HCT116 (cell line): ENCODE results near the gene SH3D19. TPM values are rescaled to one million over a fixed set of nuclear protein-coding genes. Genes with fewer than 3 reads are reported as not detected.

Experiments used
- ATAC-seq: fragments of 200-7000 bp; cut with Tn5 transposase; 2 replicates; pipeline ENCODE4 v1.9.1; 2020; ENCODE audit warnings: mild to moderate bottlenecking, moderate library complexity
- BruUV-seq: library from RNA; stranded (reverse); fragments of 400-500 nt; replicated peaks from 2 replicates; lab custom pipeline; 2021; lab: Mats Ljungman, UMichigan
- CTCF ChIA-PET: fragments of 300-600 bp; sonication (Branson Sonifier 250); formaldehyde crosslinking; loops from one replicate; lab custom pipeline; 2021; ENCODE audit warnings: antibody characterized with exemption; lab: Charles Lee
- POLR2A ChIA-PET: fragments of 300-600, 350-600 bp; sonication (Branson Sonifier 250); formaldehyde crosslinking; loops from one replicate; lab custom pipeline; 2021; ENCODE audit warnings: antibody characterized with exemption; lab: Charles Lee
- RAD21 ChIA-PET, 2 experiments: fragments of 300-600 bp; sonication (Branson Sonifier 250); formaldehyde crosslinking; loops; one replicate each; lab custom pipeline; 2023; ENCODE audit warnings: low total read pairs in 2 of 2; ENCODE audit not compliant: uncharacterized antibody in 2 of 2, unreplicated experiment in 2 of 2, low non-redundant PET in 1 of 2; lab: Charles Lee
- DNase-seq: peaks from one replicate; pipeline ENCODE4 v3.0.0-alpha.2; 2010; ENCODE audit warnings: low read depth, low spot score
- H2AFZ ChIP-seq: fragments of 200-600 bp; shearing (Covaris generic), sonication (generic); 2 replicates; pipeline ENCODE4 v1.6.1; 2017; ENCODE audit warnings: low read depth, mixed run types, mixed read lengths, antibody characterized with exemption, low read length; ENCODE audit not compliant: poor library complexity, severe bottlenecking
- H3K27ac ChIP-seq: 2 replicates; pipeline ENCODE4 v1.5.1; 2012; ENCODE audit warnings: low read depth, low read length
- H3K27me3 ChIP-seq: fragments of 200-600 bp; sonication (generic); 2 replicates; pipeline ENCODE4 v1.6.1; 2016; ENCODE audit warnings: mixed run types, low read length, mixed read lengths; ENCODE audit not compliant: insufficient read depth
- H3K36me3 ChIP-seq, 2 experiments: fragments of 200-500 bp in 1 of 2; fragments of 200-600 bp in 1 of 2; sonication (Bioruptor generic) in 1 of 2; sonication (generic) in 1 of 2; 2 replicates each; pipeline versions ENCODE4 v1.5.1 to v1.6.1; 2014 to 2016; ENCODE audit warnings: low read length in 2 of 2, inconsistent platforms in 1 of 2, mixed read lengths in 1 of 2, mixed run types in 1 of 2; ENCODE audit not compliant: insufficient read depth in 2 of 2, control insufficient read depth in 1 of 2
- H3K4me1 ChIP-seq, 2 experiments: fragments of 200-600 bp in 1 of 2; sonication (generic) in 1 of 2; 2 replicates each; pipeline versions ENCODE4 v1.5.1 to v1.6.1; 2012 to 2017; ENCODE audit warnings: low read length in 2 of 2, inconsistent platforms in 1 of 2, mild to moderate bottlenecking in 1 of 2, mixed read lengths in 1 of 2, mixed run types in 1 of 2, moderate library complexity in 1 of 2; ENCODE audit not compliant: insufficient read depth in 2 of 2, control insufficient read depth in 1 of 2
- H3K4me2 ChIP-seq: fragments of 200-600 bp; sonication (generic); 2 replicates; pipeline ENCODE4 v1.6.1; 2017; ENCODE audit warnings: mixed run types, low read length, mixed read lengths
- H3K4me3 ChIP-seq, 2 experiments: fragments of 200-600 bp in 1 of 2; sonication (generic) in 1 of 2; replicated peaks in 1 of 2; 2 replicates each; pipeline ENCODE4 v1.5.1; 2011 to 2016; ENCODE audit warnings: low read length in 2 of 2, control low read depth in 1 of 2, low read depth in 1 of 2, mild to moderate bottlenecking in 1 of 2, mixed read lengths in 1 of 2, mixed run types in 1 of 2
- H3K79me2 ChIP-seq: fragments of 200-600 bp; sonication (generic); 2 replicates; pipeline ENCODE4 v1.6.1; 2017; ENCODE audit warnings: mild to moderate bottlenecking, mixed run types, low read length, moderate library complexity, mixed read lengths; ENCODE audit not compliant: insufficient read depth
- H3K9ac ChIP-seq: fragments of 200-600 bp; sonication (generic); 2 replicates; pipeline ENCODE4 v1.6.1; 2016; ENCODE audit warnings: low read length, mixed read lengths
- H3K9me2 ChIP-seq: fragments of 200-600 bp; sonication (generic), shearing (Covaris generic); 2 replicates; pipeline ENCODE4 v1.6.1; 2017; ENCODE audit warnings: mixed run types, mild to moderate bottlenecking, moderate library complexity; ENCODE audit not compliant: insufficient read depth
- H3K9me3 ChIP-seq, 2 experiments: fragments of 200-500 bp in 1 of 2; fragments of 200-600 bp in 1 of 2; sonication (Bioruptor generic) in 1 of 2; sonication (generic) in 1 of 2; 2 replicates each; pipeline ENCODE4 v1.6.1; 2014 to 2017; ENCODE audit warnings: low read length in 2 of 2, mixed read lengths in 2 of 2, inconsistent platforms in 1 of 2, low read depth in 1 of 2, mild to moderate bottlenecking in 1 of 2, mixed run types in 1 of 2, moderate library complexity in 1 of 2; ENCODE audit not compliant: control insufficient read depth in 1 of 2, insufficient read depth in 1 of 2
- H4K20me1 ChIP-seq: fragments of 200-600 bp; sonication (generic), shearing (Covaris generic); 2 replicates; pipeline ENCODE4 v1.6.1; 2017; ENCODE audit warnings: mixed run types, mild to moderate bottlenecking, moderate library complexity; ENCODE audit not compliant: insufficient read depth
- ATF3 ChIP-seq: IDR thresholded peaks from 2 replicates; pipeline ENCODE4 v1.6.1; 2012
- CEBPB ChIP-seq: IDR thresholded peaks from 2 replicates; pipeline ENCODE4 v1.6.1; 2012; ENCODE audit warnings: low read depth
- CTCF ChIP-seq, 3 experiments: fragments of 200-600 bp in 1 of 3; sonication (generic) in 1 of 3; IDR thresholded peaks in 2 of 3; conservative IDR thresholded peaks in 1 of 3; 2 replicates each; pipeline ENCODE4 v1.5.1; 2012 to 2017; ENCODE audit warnings: low read depth in 2 of 3, low read length in 2 of 3, antibody characterized with exemption in 1 of 3, borderline replicate concordance in 1 of 3, control low read depth in 1 of 3, mild to moderate bottlenecking in 1 of 3, mixed read lengths in 1 of 3, mixed run types in 1 of 3, moderate library complexity in 1 of 3; ENCODE audit not compliant: insufficient read depth in 1 of 3
- EGR1 ChIP-seq: IDR thresholded peaks from 2 replicates; pipeline ENCODE4 v1.6.1; 2012; ENCODE audit warnings: low read depth
- EZH2 ChIP-seq: fragments of 200-600 bp; sonication (generic); IDR thresholded peaks from 2 replicates; pipeline ENCODE4 v1.6.1; 2017; ENCODE audit warnings: antibody characterized with exemption, mixed run types
- EZH2phosphoT487 ChIP-seq: fragments of 200-600 bp; IDR thresholded peaks from 2 replicates; pipeline ENCODE4 v1.6.1; 2018; ENCODE audit warnings: antibody characterized with exemption, borderline replicate concordance
- FOSL1 ChIP-seq: IDR thresholded peaks from 2 replicates; pipeline ENCODE4 v1.6.1; 2012; ENCODE audit warnings: low read depth
- POLR2A ChIP-seq: IDR thresholded peaks from 2 replicates; pipeline ENCODE4 v1.7.0; 2011; ENCODE audit warnings: borderline replicate concordance; ENCODE audit not compliant: insufficient read depth, insufficient read length; ENCODE audit errors: extremely low read depth
- POLR2AphosphoS5 ChIP-seq: IDR thresholded peaks from 2 replicates; pipeline ENCODE4 v1.6.1; 2011; ENCODE audit warnings: mild to moderate bottlenecking, low read depth, low read length, moderate library complexity
- RAD21 ChIP-seq: IDR thresholded peaks from 2 replicates; pipeline ENCODE4 v1.6.1; 2012; ENCODE audit warnings: low read depth, mild to moderate bottlenecking
- SIN3A ChIP-seq: IDR thresholded peaks from 2 replicates; pipeline ENCODE4 v1.6.1; 2012; ENCODE audit warnings: low read depth
- SP1 ChIP-seq: IDR thresholded peaks from 2 replicates; pipeline ENCODE4 v1.6.1; 2012; ENCODE audit warnings: low read depth
- SRF ChIP-seq: IDR thresholded peaks from 2 replicates; pipeline ENCODE4 v1.6.1; 2012; ENCODE audit warnings: low read depth
- TCF7L2 ChIP-seq: IDR thresholded peaks from 2 replicates; pipeline ENCODE4 v1.7.0; 2011; ENCODE audit warnings: borderline replicate concordance, inconsistent platforms; ENCODE audit not compliant: insufficient read depth, insufficient read length; ENCODE audit errors: extremely low read depth
- YY1 ChIP-seq: IDR thresholded peaks from 2 replicates; pipeline ENCODE4 v1.6.1; 2011; ENCODE audit warnings: low read length, low read depth, moderate library complexity, mild to moderate bottlenecking; ENCODE audit not compliant: insufficient replicate concordance; ENCODE audit errors: extremely low read depth
- ZNF274 ChIP-seq: fragments of 200-500 bp; sonication (Bioruptor generic); IDR thresholded peaks from 2 replicates; pipeline ENCODE4 v1.6.1; 2014; ENCODE audit warnings: mild to moderate bottlenecking, low read depth, low read length, inconsistent platforms
- intact Hi-C: fragments of 100-400 bp; cut with micrococcal nuclease; formaldehyde crosslinking; loops from 2 replicates; pipeline ENCODE4 v1.10.0; 2022
- total RNA-seq: library from RNA; stranded (reverse); gene quantifications from one replicate; pipeline ENCODE4 v1.2.1, GENCODE V29; 2021; ENCODE audit not compliant: unreplicated experiment
- TF ChIP-seq, protein P1 (sequence below): IDR thresholded peaks from 2 replicates; pipeline ENCODE4 v1.6.1; 2012; ENCODE audit warnings: low read depth

The SH3D19 gene
- total RNA-seq, 1 experiment from 2014 or later, result 37.5 TPM

- TF ChIP-seq TCF7L2 (no peak), YY1 (no peak), ATF3 (no peak), SP1 (no peak), CEBPB (no peak), CTCF (IDR thresholded peaks at IDR 0.05 in 2 of 3, conservative IDR thresholded peaks at IDR 0.05 in 1 of 3; ENCODE audit: borderline replicate concordance in 1 of 3, insufficient read depth in 1 of 3, low read depth in 2 of 3, low read length in 2 of 3) (no peak), EGR1 (no peak), EZH2phosphoT487 (no peak), ZNF274 (no peak), EZH2 (no peak), POLR2A (no peak), SIN3A (no peak), FOSL1 (no peak), SRF (no peak), RAD21 (no peak), POLR2AphosphoS5 (no peak)
- TF ChIP-seq, protein P1, sequence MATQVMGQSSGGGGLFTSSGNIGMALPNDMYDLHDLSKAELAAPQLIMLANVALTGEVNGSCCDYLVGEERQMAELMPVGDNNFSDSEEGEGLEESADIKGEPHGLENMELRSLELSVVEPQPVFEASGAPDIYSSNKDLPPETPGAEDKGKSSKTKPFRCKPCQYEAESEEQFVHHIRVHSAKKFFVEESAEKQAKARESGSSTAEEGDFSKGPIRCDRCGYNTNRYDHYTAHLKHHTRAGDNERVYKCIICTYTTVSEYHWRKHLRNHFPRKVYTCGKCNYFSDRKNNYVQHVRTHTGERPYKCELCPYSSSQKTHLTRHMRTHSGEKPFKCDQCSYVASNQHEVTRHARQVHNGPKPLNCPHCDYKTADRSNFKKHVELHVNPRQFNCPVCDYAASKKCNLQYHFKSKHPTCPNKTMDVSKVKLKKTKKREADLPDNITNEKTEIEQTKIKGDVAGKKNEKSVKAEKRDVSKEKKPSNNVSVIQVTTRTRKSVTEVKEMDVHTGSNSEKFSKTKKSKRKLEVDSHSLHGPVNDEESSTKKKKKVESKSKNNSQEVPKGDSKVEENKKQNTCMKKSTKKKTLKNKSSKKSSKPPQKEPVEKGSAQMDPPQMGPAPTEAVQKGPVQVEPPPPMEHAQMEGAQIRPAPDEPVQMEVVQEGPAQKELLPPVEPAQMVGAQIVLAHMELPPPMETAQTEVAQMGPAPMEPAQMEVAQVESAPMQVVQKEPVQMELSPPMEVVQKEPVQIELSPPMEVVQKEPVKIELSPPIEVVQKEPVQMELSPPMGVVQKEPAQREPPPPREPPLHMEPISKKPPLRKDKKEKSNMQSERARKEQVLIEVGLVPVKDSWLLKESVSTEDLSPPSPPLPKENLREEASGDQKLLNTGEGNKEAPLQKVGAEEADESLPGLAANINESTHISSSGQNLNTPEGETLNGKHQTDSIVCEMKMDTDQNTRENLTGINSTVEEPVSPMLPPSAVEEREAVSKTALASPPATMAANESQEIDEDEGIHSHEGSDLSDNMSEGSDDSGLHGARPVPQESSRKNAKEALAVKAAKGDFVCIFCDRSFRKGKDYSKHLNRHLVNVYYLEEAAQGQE, result no peak
- Histone ChIP-seq H3K9me3 (no peaks in the 10 kb centered on the region), H3K27ac (no peak overlapping the region), H3K79me2 (peaks cover 78% of the 10 kb centered on the region), H2AFZ (no peak overlapping the region), H3K9ac (no peak overlapping the region), H3K4me2 (no peak overlapping the region), H3K27me3 (no peaks in the 10 kb centered on the region), H3K4me1 (peaks cover 33 to 44% of the 10 kb centered on the region in 2 experiments), H4K20me1 (no peaks in the 10 kb centered on the region), H3K4me3 (no peak overlapping the region), H3K36me3 (no peaks in the 10 kb centered on the region), H3K9me2 (no peaks in the 10 kb centered on the region)
- ATAC-seq (no peak), DNase-seq (no peak)
- ChIA-PET RAD21 (no interaction called here), POLR2A (no interaction called here), CTCF (no interaction called here)
- BruUV-seq, result no TSS peak
- intact Hi-C loops, result no loop called here
Measured at GRCh38 chr4:151310124-151310728, 15.2 kb downstream of the SH3D19 start.
